Hepatocyte (in vitro differentiated cells): ENCODE results near the gene HBA1.
"Not testable (repeated sequence)": the region's sequence is repeated elsewhere in the genome, so short reads cannot be mapped to it uniquely, and the experiment has no call there.

Experiments used
- CTCF ChIP-seq: fragments of 200-600 bp; sonication (generic); IDR thresholded peaks from 2 replicates; pipeline ENCODE4 v1.5.1; 2016; ENCODE audit warnings: antibody characterized with exemption, mild to moderate bottlenecking; ENCODE audit not compliant: poor library complexity
- EZH2phosphoT487 ChIP-seq: fragments of 200-600 bp; sonication (generic); IDR thresholded peaks from one replicate; pipeline ENCODE4 v1.6.1; 2018; ENCODE audit warnings: antibody characterized with exemption, mild to moderate bottlenecking, low read depth, moderate library complexity; ENCODE audit not compliant: unreplicated experiment, severe bottlenecking

- not testable (repeated sequence) for TF ChIP-seq EZH2phosphoT487, CTCF
These were observed at the start of gene HBA1 for GRCh38 chr16:176477-177382.
